ENCODE results near the gene SYNE1. TPM values are rescaled to one million over a fixed set of nuclear protein-coding genes. Genes with fewer than 3 reads are reported as not detected.

Gene SYNE1
- total RNA-seq, 1 experiment from 2014 or later = 23.0 TPM

- POLR2A ChIA-PET = no interaction called here
- Mint-ChIP-seq H3K4me1 (ENCODE audit: low read depth, unreplicated experiment) (no peaks in the 10 kb centered on the region), H3K36me3 (ENCODE audit: insufficient read depth, unreplicated experiment) (no peaks in the 10 kb centered on the region), H3K4me3 (ENCODE audit: unreplicated experiment) (no peak overlapping the region), H3K27ac (ENCODE audit: unreplicated experiment) (no peak overlapping the region), H3K27me3 (ENCODE audit: insufficient read depth, unreplicated experiment) (peaks cover 9% of the 10 kb centered on the region), H3K9me3 (ENCODE audit: unreplicated experiment) (peaks cover 14% of the 10 kb centered on the region)
- DNase-seq = no peak
- no peak overlapping the region for H3K4me3 ChIP-seq (ENCODE audit: low read depth, low read length)
- CTCF ChIA-PET = no interaction called here
- H3K27me3 ChIP-seq (replicated peaks; ENCODE audit: control insufficient read depth, insufficient read depth, low read length) = no peaks in the 10 kb centered on the region
- no peaks in the 10 kb centered on the region for H3K9me3 ChIP-seq
- no peaks in the 10 kb centered on the region for H3K4me1 ChIP-seq
- BruUV-seq (replicated peaks) = no TSS peak
- no peak for TF ChIP-seq CTCF (IDR thresholded peaks at IDR 0.05; ENCODE audit: insufficient read depth in 1 of 2, low read depth in 1 of 2, low read length in 1 of 2, severe bottlenecking in 1 of 2, unreplicated experiment in 1 of 2)
- intact Hi-C loops (cut with micrococcal nuclease; ENCODE audit: unreplicated experiment) = no loop called here
- no peaks in the 10 kb centered on the region for H3K36me3 ChIP-seq (ENCODE audit: control insufficient read depth, insufficient read depth, low read length)
Observed at GRCh38 chr6:152071843-152072242, 565.3 kb downstream of the SYNE1 start.

Other genes with a start within 250 kb of the SYNE1 start
- gene MYCT1, start 60.5 kb upstream of the SYNE1 start, total RNA-seq (2022) = not detected in 2 replicates
- not detected in 2 replicates for gene VIP, start 113.4 kb upstream of the SYNE1 start, total RNA-seq (2022)

Measured in Caco-2 (cell line).